GM21528 (cell line): Measurements from ENCODE around the gene PIGK.

Source experiments
- ATAC-seq: cut with Tn5 transposase; IDR thresholded peaks from one replicate; pipeline ENCODE4 v1.9.1; 2021; ENCODE audit warnings: mild to moderate bottlenecking, moderate library complexity; ENCODE audit not compliant: unreplicated experiment, low FRiP score

The PIGK gene

GRCh38 chr1:77103486-77103885 lies 115.7 kb downstream of the PIGK start:
- no peak for ATAC-seq

GRCh38 chr1:77100875-77101274 lies 118.4 kb downstream of the PIGK start:
- no peak for ATAC-seq

- ATAC-seq: no peak
Observed at GRCh38 chr1:77096496-77097255, 122.6 kb downstream of the PIGK start.

GRCh38 chr1:77095236-77095635 lies 124.0 kb downstream of the PIGK start:
- no peak for ATAC-seq

- no peak for ATAC-seq
Observed at GRCh38 chr1:77089756-77090155, 129.5 kb downstream of the PIGK start.

- ATAC-seq: no peak
Observed at GRCh38 chr1:77085109-77085508, 134.1 kb downstream of the PIGK start.

GRCh38 chr1:77084457-77084856 lies 134.8 kb downstream of the PIGK start:
- ATAC-seq: no peak

- ATAC-seq: no peak
Observed at GRCh38 chr1:77081834-77082233, 137.4 kb downstream of the PIGK start.

- ATAC-seq: no peak
Observed at GRCh38 chr1:77076759-77077158, 142.5 kb downstream of the PIGK start.

- ATAC-seq: no peak
Observed at GRCh38 chr1:77068013-77068412, 151.2 kb downstream of the PIGK start.

GRCh38 chr1:77065693-77066342 lies 153.4 kb downstream of the PIGK start:
- no peak for ATAC-seq

GRCh38 chr1:77064246-77064645 lies 155.0 kb downstream of the PIGK start:
- ATAC-seq: no peak

GRCh38 chr1:77063118-77063517 lies 156.1 kb downstream of the PIGK start:
- no peak for ATAC-seq

GRCh38 chr1:77061162-77061561 lies 158.1 kb downstream of the PIGK start:
- ATAC-seq: no peak

- no peak for ATAC-seq
Observed at GRCh38 chr1:77060000-77060399, 159.2 kb downstream of the PIGK start.

GRCh38 chr1:77057994-77058585 lies 161.1 kb downstream of the PIGK start:
- no peak for ATAC-seq

GRCh38 chr1:77056525-77056924 lies 162.7 kb downstream of the PIGK start:
- ATAC-seq: no peak

GRCh38 chr1:77051425-77051824 lies 167.8 kb downstream of the PIGK start:
- no peak for ATAC-seq

- no peak for ATAC-seq
Observed at GRCh38 chr1:77048615-77049005, 170.6 kb downstream of the PIGK start.

GRCh38 chr1:77047978-77048614 lies 171.1 kb downstream of the PIGK start:
- no peak for ATAC-seq

- no peak for ATAC-seq
Observed at GRCh38 chr1:77047575-77047974, 171.7 kb downstream of the PIGK start.
